ENCODE results near the gene TGIF2LX.
"Not testable (repeated sequence)": the region's sequence is repeated elsewhere in the genome, so short reads cannot be mapped to it uniquely, and the experiment has no call there.

TGIF2LX gene

GRCh38 chrX:89921665-89922064 lies at the start of gene TGIF2LX:
Gene TGIF2LX (plus strand): TSS chrX:89921908. CDS start chrX:89922086, 178 bp downstream.
- in situ Hi-C loops (cut with MboI; ENCODE audit: low sequenced_read_pairs), result not testable (repeated sequence)

- in situ Hi-C loops (cut with MboI; ENCODE audit: low sequenced_read_pairs), result not testable (repeated sequence)
These were observed 728 bp downstream of the TGIF2LX start for GRCh38 chrX:89922338-89922934.

- in situ Hi-C loops (cut with MboI; ENCODE audit: low sequenced_read_pairs), result not testable (repeated sequence)
These were observed 21.4 kb downstream of the TGIF2LX start for GRCh38 chrX:89943077-89943476.

- in situ Hi-C loops (cut with MboI; ENCODE audit: low sequenced_read_pairs), result not testable (repeated sequence)
These were observed 43.9 kb downstream of the TGIF2LX start for GRCh38 chrX:89965588-89965987.
